Trophoblast cell (in vitro differentiated cells and primary cell): ENCODE measurements around the gene MIAT.
"Not testable (repeated sequence)": the region's sequence is repeated elsewhere in the genome, so short reads cannot be mapped to it uniquely, and the experiment has no call there.

Experiments
- DNase-seq, 2 donors: peaks; one replicate each; pipeline ENCODE4 v3.0.0-alpha.2; 2016
- H2AFZ ChIP-seq: 2 replicates; pipeline ENCODE4 v1.6.1; 2013; ENCODE audit warnings: low read length, moderate library complexity, mild to moderate bottlenecking; ENCODE audit not compliant: insufficient read depth, poor library complexity
- H2AK5ac ChIP-seq: 2 replicates; pipeline ENCODE4 v1.6.1; 2013; ENCODE audit warnings: mild to moderate bottlenecking, low read length
- H2BK120ac ChIP-seq: 2 replicates; pipeline ENCODE4 v1.6.1; 2013; ENCODE audit warnings: low read length, mild to moderate bottlenecking, moderate library complexity; ENCODE audit not compliant: insufficient read depth, poor library complexity
- H2BK12ac ChIP-seq: 2 replicates; pipeline ENCODE4 v1.6.1; 2013; ENCODE audit warnings: mild to moderate bottlenecking, low read length, moderate library complexity
- H2BK5ac ChIP-seq: 2 replicates; pipeline ENCODE4 v1.6.1; 2013; ENCODE audit warnings: low read length, low read depth, moderate library complexity, mild to moderate bottlenecking; ENCODE audit not compliant: poor library complexity
- H3K14ac ChIP-seq: 2 replicates; pipeline ENCODE4 v1.6.1; 2013; ENCODE audit warnings: mild to moderate bottlenecking, low read length
- H3K18ac ChIP-seq: 2 replicates; pipeline ENCODE4 v1.6.1; 2013; ENCODE audit warnings: mild to moderate bottlenecking, low read length
- H3K23ac ChIP-seq: 2 replicates; pipeline ENCODE4 v1.6.1; 2013; ENCODE audit warnings: low read length
- H3K27ac ChIP-seq: 2 replicates; pipeline ENCODE4 v1.5.1; 2013; ENCODE audit warnings: low read depth, mild to moderate bottlenecking, inconsistent platforms, low read length, moderate library complexity
- H3K27me3 ChIP-seq: 2 replicates; pipeline ENCODE4 v1.6.1; 2013; ENCODE audit warnings: inconsistent platforms, mild to moderate bottlenecking, low read length, moderate library complexity; ENCODE audit not compliant: insufficient read depth
- H3K36me3 ChIP-seq, 2 experiments: 1 replicate in 1 of 2; 2 replicates in 1 of 2; pipeline ENCODE4 v1.6.1; 2013; ENCODE audit warnings: low read length in 2 of 2, mild to moderate bottlenecking in 2 of 2, moderate library complexity in 1 of 2; ENCODE audit not compliant: insufficient read depth in 2 of 2, control insufficient read depth in 1 of 2
- H3K4ac ChIP-seq: 2 replicates; pipeline ENCODE4 v1.6.1; 2013; ENCODE audit warnings: low read depth, mild to moderate bottlenecking, low read length, moderate library complexity
- H3K4me1 ChIP-seq, 2 experiments: 1 replicate in 1 of 2; 2 replicates in 1 of 2; pipeline ENCODE4 v1.6.1; 2013; ENCODE audit warnings: low read length in 2 of 2, mild to moderate bottlenecking in 2 of 2, moderate library complexity in 1 of 2; ENCODE audit not compliant: insufficient read depth in 2 of 2, control insufficient read depth in 1 of 2
- H3K4me2 ChIP-seq: 2 replicates; pipeline ENCODE4 v1.6.1; 2013; ENCODE audit warnings: inconsistent platforms, mild to moderate bottlenecking, low read length, moderate library complexity
- H3K4me3 ChIP-seq: 2 replicates; pipeline ENCODE4 v1.5.1; 2013; ENCODE audit warnings: mild to moderate bottlenecking, low read depth, low read length, inconsistent platforms
- H3K79me1 ChIP-seq: one replicate; pipeline ENCODE4 v1.6.1; 2013; ENCODE audit warnings: low read length
- H3K79me2 ChIP-seq: 2 replicates; pipeline ENCODE4 v1.6.1; 2013; ENCODE audit warnings: low read length, mild to moderate bottlenecking; ENCODE audit not compliant: control insufficient read depth, insufficient read depth, poor library complexity
- H3K9ac ChIP-seq: 2 replicates; pipeline ENCODE4 v1.6.1; 2013; ENCODE audit warnings: mild to moderate bottlenecking, low read length
- H3K9me3 ChIP-seq: 2 replicates; pipeline ENCODE4 v1.6.1; 2013; ENCODE audit warnings: low read depth, mild to moderate bottlenecking, control low read depth, inconsistent platforms, low read length; ENCODE audit not compliant: insufficient read depth
- H4K12ac ChIP-seq: 2 replicates; pipeline ENCODE4 v1.6.1; 2013; ENCODE audit warnings: low read depth, mild to moderate bottlenecking, low read length, moderate library complexity
- H4K8ac ChIP-seq: 2 replicates; pipeline ENCODE4 v1.6.1; 2013; ENCODE audit warnings: low read depth, mild to moderate bottlenecking, low read length, moderate library complexity
- H4K91ac ChIP-seq: one replicate; pipeline ENCODE4 v1.6.1; 2013; ENCODE audit warnings: low read depth, mild to moderate bottlenecking, low read length, moderate library complexity
- WGBS: extraction: QIAGEN DNeasy Blood & Tissue Kit; methylation state at CpG from one replicate; pipeline ENCODE4 v1.1.7; 2013; ENCODE audit warnings: missing lambda C conversion rate; ENCODE audit not compliant: insufficient read length, insufficient coverage; ENCODE audit errors: extremely low coverage; 5-methylcytosine and 5-hydroxymethylcytosine counted together

The MIAT gene

DNA sequence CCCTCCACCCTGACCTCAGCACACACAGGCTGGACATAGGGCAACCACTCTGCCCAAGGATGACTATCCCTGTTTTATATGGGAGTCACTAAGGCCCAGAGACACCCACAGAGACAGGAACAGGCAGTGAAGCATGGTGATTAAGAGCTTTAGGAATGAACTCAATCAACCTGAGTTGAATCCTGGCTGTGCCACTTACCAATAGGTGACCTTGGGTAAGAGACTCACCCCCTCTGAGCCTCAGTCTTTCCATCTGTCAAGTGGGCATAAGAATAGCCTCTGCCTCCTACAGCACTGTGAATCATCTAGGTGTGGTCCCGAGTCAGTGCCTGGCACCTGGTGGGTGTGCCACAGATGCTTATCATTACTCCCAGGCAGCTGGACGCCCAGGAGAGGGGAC, 46.4 kb upstream of the MIAT start:
- Histone ChIP-seq H4K8ac (no peak overlapping the region), H2BK120ac (no peak overlapping the region), H3K27me3 (no peaks in the 10 kb centered on the region), H2BK5ac (no peak overlapping the region), H2BK12ac (no peak overlapping the region), H3K27ac (no peak overlapping the region), H4K91ac (no peak overlapping the region), H3K79me2 (no peaks in the 10 kb centered on the region), H3K4me1 (no peaks in the 10 kb centered on the region), H3K14ac (no peak overlapping the region), H3K4ac (no peak overlapping the region), H3K79me1 (no peaks in the 10 kb centered on the region), H3K4me3 (no peak overlapping the region), H3K23ac (no peak overlapping the region), H3K9me3 (peaks cover 1% of the 10 kb centered on the region), H3K4me2 (no peak overlapping the region), H3K18ac (no peak overlapping the region), H2AK5ac (no peak overlapping the region), H2AFZ (no peak overlapping the region), H4K12ac (no peak overlapping the region), H3K9ac (no peak overlapping the region), H3K36me3 (no peaks in the 10 kb centered on the region)
- WGBS: no CpG with 5 or more reads among the region's 2 CpGs
- DNase-seq: no peak

GRCh38 chr22:26612652-26613051, 44.7 kb upstream of the MIAT start:
- Histone ChIP-seq H2AK5ac (no peak overlapping the region), H3K18ac (no peak overlapping the region), H3K4me2 (no peak overlapping the region), H2BK5ac (no peak overlapping the region), H4K12ac (no peak overlapping the region), H2BK12ac (no peak overlapping the region), H4K91ac (no peak overlapping the region), H4K8ac (no peak overlapping the region), H3K9ac (no peak overlapping the region), H3K4me3 (no peak overlapping the region), H3K27me3 (no peaks in the 10 kb centered on the region), H3K4ac (no peak overlapping the region), H3K9me3 (peaks cover 2% of the 10 kb centered on the region), H2BK120ac (no peak overlapping the region), H3K79me1 (no peaks in the 10 kb centered on the region), H2AFZ (no peak overlapping the region), H3K4me1 (no peaks in the 10 kb centered on the region), H3K36me3 (no peaks in the 10 kb centered on the region), H3K23ac (peak overlapping the region; percentile 37), H3K79me2 (no peaks in the 10 kb centered on the region), H3K27ac (no peak overlapping the region), H3K14ac (no peak overlapping the region)
- no peak for DNase-seq
- WGBS: no CpG with 5 or more reads among the region's 4 CpGs

DNA sequence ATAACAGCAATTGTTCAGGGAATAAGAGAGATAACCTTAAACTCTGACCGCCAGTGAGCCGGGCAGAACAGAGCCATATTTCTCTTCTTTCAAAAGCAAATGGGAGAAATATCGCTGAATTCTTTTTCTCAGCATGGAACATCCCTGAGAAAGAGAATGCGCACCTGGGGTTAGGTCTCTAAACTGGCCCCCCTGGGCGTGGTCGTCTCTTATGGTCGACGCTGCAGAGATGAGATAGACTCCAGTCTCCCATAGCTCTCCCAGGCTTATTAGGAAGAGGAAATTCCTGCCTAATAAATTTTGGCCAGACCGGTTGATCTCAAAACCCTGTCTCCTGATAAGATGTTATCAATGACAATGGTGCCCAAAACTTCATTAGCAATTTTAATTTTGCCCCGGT, 43.6 kb upstream of the MIAT start:
- H2AFZ ChIP-seq, H3K4me2 ChIP-seq, H3K4me3 ChIP-seq, H3K36me3 ChIP-seq, H4K8ac ChIP-seq, H3K79me2 ChIP-seq, DNase-seq, H3K18ac ChIP-seq, H2BK120ac ChIP-seq, H4K91ac ChIP-seq, H3K4ac ChIP-seq, H3K4me1 ChIP-seq, H3K27me3 ChIP-seq, H2AK5ac ChIP-seq, H3K9ac ChIP-seq, H2BK5ac ChIP-seq, H3K23ac ChIP-seq, H2BK12ac ChIP-seq, H3K27ac ChIP-seq, H3K9me3 ChIP-seq, H3K79me1 ChIP-seq, H4K12ac ChIP-seq, H3K14ac ChIP-seq: not testable (repeated sequence)
- WGBS: no CpG with 5 or more reads among the region's 10 CpGs

DNA sequence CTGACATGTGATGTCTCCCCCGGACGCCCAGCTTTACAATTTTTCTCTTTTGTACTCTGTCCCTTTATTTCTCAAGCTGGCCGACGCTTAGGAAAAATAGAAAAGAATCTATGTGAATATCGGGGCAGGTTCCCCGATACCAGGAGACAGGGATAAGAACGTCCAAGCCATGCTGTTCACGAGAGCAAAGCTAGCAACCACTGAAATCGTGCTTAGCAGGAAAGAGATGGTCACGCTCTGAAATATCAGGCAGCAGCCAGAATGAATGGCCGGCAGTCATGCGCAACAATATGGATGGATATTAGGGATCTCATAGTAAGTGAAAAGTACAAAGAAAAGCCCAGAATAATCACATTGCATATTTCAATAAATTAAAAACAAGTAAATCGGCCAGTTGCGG, 43.1 kb upstream of the MIAT start:
- H4K12ac ChIP-seq: no peak overlapping the region
- H3K4me3 ChIP-seq: no peak overlapping the region
- no peak overlapping the region for H2BK12ac ChIP-seq
- no peak overlapping the region for H2AFZ ChIP-seq
- H4K91ac ChIP-seq: no peak overlapping the region
- H3K4ac ChIP-seq: no peak overlapping the region
- H2BK120ac ChIP-seq: no peak overlapping the region
- no peak for DNase-seq
- no peak overlapping the region for H3K4me2 ChIP-seq
- no peak overlapping the region for H4K8ac ChIP-seq
- H3K9me3 ChIP-seq: peaks cover 2% of the 10 kb centered on the region
- H3K27ac ChIP-seq: no peak overlapping the region
- no CpG with 5 or more reads among the region's 14 CpGs for WGBS
- H3K36me3 ChIP-seq: no peaks in the 10 kb centered on the region
- H3K18ac ChIP-seq: no peak overlapping the region
- no peaks in the 10 kb centered on the region for H3K79me1 ChIP-seq
- H3K23ac ChIP-seq: no peak overlapping the region
- H3K9ac ChIP-seq: no peak overlapping the region
- no peak overlapping the region for H2BK5ac ChIP-seq
- H3K14ac ChIP-seq: no peak overlapping the region
- no peaks in the 10 kb centered on the region for H3K4me1 ChIP-seq
- no peak overlapping the region for H2AK5ac ChIP-seq
- H3K27me3 ChIP-seq: no peaks in the 10 kb centered on the region
- no peaks in the 10 kb centered on the region for H3K79me2 ChIP-seq
